Endometrial microvascular endothelial cells (primary cell): ENCODE data around the gene LYSMD2. TPM values are rescaled to one million over a fixed set of nuclear protein-coding genes. Genes with fewer than 3 reads are reported as not detected.

ENCODE experiments used
- in situ Hi-C: cut with HindIII; loops from 2 replicates; pipeline ENCODE4 v1.10.0; 2017; ENCODE audit warnings: low sequenced_read_pairs, low pct_unique_long_range_greater_than_20kb; ENCODE audit errors: inconsistent ontology term
- total RNA-seq: library from RNA; depleted of rRNA; stranded (reverse); fragments of >200 nt; gene quantifications from one replicate; pipeline ENCODE4 v1.2.3, GENCODE V29; 2015; ENCODE audit errors: inconsistent ontology term

LYSMD2 gene
- total RNA-seq, 1 donor from 2014 or later, result 13.6 TPM

DNA sequence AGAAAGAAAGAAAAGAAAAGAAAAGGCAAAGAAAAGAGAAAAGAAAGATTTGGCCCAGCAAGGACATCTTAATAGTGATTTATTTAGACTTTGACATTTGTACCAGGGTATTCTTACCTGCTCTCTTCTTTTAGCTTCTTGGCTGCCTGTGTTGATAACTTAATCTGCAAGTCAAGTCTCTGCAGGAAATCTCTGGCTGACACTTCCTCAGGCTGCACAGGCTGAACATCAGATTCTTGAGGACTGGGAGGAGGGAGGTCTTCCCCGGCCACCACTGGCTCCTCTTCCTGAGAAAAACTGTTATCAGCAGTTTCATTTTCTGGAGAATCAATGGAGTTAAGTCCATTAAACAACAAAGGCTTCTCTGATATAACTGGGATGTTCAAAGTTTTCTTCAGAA lies 12.8 kb downstream of the LYSMD2 start:
- in situ Hi-C loops, result no loop called here

DNA sequence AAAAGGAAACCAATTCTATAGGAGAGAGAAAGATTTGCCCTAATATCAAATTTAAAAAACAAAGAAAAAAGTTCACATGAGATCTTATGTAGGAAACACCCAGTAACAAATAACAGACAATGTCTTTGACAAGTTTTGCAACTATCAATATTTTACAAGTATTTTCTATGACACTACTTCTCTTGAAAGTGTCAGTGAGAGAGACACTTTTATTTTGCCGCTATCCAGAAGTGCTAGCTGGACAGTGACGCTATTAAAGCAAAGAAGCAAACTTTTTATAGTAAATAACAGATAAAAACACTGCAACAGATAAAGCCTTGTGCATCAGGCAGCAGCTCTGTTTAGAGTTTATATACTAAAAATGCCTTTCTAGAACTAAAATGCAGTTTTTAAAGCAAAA lies 13.3 kb downstream of the LYSMD2 start:
- in situ Hi-C loops, result no loop called here

DNA sequence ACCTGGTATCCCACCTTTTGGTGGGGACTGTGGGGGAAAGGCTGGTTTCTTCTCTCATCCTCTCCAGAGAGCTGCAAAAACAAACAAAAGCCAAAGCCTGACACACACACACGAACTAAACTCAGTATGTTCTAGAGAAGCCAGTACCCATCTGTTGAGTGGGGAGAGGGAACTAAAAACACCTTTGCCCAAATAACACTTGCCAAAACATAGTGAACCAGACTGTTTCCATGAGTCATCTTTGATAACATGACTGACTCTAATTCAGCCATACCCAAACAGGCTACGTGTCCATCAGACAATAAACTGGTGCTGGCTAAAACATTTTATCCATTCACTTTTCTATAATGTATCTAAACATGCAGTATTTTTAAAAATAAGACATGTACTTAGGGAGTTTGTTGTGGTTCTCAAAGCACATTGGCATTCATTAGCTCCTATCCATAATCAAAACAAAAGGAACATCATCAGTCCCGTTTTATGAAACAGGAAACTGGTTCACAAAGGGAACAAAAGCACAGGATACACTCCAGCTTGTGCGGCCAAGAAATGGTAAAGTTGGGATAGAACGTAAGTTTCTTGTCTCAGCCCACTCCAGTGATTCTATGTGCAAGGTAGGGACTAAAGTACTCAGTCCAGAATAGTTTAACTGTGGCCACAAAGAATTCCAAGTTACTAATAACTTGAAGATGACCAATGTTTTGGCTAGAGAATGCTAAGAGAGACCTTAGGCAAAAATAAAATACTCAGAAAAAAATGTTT lies 16.1 kb downstream of the LYSMD2 start:
- in situ Hi-C loops, result no loop called here

DNA sequence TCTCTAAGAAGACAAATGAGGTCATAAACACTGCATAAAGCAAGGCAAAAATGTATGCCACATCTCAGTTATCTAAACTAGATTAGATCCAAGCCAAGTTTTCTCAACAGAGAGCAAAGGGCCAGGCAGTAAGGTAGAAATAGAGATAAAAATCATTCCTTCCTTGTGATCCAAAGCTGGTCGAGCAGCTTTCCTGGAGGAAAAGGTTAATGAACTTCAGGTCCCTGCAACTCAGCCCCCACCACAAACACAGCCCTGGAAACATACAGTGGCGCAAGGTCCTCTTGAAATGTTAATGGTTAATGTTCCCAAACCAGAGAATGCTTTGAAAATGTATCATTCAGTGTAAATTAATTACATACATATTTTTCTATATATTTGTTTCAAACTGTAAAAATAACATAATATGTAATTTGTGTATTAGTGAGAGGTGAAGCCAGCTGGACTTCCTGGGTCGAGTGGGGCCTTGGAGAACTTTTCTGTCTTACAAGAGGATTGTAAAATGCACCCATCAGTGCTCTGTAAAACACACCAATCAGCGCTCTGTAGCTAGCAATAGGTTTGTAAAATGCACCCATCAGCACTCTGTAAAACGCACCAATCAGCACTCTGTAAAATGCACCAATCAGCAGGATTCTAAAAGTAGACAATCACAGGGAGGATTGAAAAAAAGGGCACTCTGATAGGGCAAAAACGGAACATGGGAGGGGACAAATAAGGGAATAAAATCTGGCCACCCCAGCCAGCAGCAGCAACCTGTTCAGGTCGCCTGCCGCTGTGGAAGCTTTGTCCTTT lies 17.1 kb downstream of the LYSMD2 start:
- in situ Hi-C loops, result no loop called here

DNA sequence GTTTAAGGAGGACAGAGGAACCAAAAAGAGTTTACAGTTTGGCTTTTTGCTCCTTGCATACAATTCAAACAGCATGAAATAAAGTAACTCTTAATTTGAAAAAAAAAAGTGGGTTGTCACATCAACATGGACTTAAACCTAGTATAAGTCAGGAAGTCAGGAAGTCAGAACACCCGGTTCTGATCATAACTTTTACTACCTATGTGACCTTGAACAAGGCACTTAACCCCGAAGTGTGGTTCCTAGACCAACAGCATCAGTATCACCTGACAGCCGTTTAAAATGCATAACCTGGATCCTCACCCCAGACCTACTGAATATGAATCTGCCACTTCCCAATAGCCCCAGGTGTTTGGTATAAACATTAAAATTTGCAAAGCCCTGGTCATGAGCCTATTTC lies 18.7 kb downstream of the LYSMD2 start:
- in situ Hi-C loops, result no loop called here

DNA sequence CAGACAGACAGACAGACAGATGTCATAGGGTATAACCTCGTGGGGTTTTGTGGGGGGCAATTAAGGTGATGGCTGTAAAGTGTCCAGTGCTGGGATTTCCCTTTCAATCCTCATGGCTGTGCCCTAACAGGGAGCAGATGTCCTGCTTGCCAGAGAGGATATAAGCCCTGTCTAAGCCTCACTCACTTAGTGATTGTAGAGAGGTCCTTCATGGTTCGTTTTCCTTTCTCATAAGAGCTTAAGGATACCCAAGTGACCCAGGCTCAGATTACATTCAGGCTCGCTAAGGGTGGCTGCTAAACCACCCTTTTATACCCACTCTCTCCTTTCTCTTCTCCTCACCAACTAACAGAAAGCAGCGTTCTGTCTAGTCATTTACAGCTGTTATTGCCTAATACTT lies 19.2 kb downstream of the LYSMD2 start:
- in situ Hi-C loops, result no loop called here

DNA sequence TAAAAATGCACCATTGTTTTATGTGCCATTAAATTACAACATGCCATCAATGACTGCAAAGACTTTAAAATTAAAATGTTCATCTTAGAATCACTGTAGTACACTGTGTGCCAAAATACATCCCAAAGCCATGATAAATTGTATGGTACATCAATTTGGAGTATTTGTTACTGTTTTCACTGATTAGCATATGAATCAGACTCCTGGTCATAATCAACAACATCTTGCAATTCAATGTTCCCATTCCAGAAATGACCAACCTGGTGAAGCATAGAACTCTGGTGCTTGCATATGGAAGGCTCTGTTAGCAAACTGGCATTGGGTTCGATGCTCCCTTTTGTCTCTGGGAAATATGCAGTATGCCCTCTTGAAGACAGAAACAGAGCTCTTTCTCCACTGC lies 22.5 kb downstream of the LYSMD2 start:
- in situ Hi-C loops, result no loop called here

DNA sequence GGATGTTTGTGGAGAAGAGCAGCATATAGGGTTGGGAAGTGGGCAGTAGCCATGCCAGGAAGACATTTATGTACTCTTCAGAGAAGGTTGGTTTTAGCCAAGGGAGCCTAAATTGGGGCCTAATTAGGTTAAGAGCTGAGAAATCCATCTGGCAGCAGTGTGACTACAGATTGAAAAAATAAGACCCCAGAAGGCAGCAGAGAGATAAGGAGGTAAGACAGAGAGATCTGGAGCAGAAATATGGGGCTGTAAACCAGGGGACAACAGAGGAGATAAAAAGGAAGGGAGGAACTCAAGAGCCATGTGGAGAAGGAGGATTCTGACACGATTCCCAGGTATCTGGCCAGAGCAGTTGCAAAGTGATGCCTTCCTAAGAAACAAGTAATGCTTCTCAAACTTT lies 23.3 kb downstream of the LYSMD2 start:
- in situ Hi-C loops, result no loop called here

DNA sequence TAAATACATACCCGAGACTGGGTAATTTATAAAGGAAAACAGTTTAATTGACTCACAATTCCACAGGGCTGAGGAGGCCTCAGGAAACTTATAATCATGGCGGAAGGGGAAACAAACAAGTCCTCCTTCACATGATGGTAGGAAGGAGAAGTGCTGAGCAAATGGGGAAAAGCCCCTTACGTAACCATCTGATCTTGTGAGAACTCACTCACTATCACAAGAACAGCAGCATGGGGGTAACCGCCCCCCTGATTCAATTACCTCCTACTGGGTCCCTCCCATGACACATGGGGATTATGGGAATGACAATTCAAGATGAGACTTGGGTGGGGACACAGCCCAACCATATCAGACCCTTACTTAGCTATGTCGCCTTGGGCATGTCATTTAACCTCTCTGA lies 28.4 kb downstream of the LYSMD2 start:
- in situ Hi-C loops, result no loop called here

DNA sequence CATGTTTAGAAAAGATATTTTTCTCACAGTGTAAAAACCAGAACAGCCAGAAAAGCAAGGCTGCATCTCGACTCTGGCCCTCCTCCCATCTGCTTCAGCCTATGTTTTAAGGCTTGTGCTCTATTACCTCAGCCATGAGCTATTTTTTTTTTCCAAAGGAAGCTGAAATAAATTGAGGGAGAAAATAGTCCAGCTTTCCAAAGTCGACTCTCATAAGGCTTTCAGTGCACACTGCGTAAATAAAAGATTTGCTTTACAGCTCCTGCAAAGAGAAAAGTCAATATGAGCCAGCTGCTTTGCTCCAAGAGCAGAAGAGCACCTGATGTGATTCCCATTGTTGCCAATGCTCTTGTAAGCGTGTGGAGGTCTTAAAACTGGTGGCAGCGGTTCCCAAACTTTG lies 29.4 kb downstream of the LYSMD2 start:
- in situ Hi-C loops, result no loop called here

DNA sequence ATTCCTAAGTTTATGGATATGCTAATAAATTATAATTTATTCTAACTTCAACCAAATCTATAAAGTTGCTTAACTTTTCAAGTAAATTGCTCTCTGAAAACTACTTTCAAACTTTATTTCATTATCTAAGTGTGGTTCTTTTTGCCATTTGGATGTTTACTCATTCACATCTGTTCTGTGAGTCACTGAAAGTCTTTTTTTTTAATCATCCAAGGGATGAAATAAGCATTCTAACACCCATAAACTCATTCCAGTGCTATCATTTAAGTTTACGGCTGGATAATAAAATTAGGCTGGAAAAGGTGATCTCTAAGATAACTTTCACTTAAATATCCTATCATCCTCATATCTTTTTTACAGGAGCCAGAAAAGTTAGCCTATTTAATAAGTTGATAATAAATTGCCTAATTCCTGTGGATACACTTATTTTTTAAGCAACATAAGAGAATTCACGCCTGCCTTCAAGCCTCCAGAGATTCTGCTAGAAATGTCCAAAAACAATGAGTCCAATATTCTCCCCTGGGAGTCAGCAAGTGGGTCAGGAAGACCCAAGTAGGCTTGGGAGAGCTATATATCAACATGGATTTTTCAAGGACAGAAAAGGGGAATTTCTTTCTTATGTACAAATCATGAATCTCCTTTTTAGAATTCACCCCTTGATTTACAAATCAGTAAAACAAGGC lies 30.4 kb downstream of the LYSMD2 start:
- in situ Hi-C loops, result no loop called here

DNA sequence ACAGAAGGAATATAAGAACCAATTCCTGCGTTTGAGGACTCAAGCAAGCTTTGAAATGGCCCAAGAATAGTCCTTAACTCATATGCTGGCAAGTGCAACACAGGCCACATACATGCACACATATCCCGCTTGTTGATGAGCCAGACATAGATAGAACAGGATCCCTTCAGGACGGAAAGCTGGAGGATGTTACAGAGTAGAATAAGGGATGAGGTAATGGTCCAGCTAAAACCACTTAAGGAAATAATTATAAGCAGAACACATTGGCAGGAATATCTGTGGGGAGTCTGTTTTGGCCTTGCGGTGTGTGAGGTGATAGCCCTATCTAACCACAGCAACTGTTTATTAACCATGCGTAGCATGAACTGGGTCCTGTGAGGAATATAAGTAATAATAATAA lies 31.2 kb downstream of the LYSMD2 start:
- in situ Hi-C loops, result no loop called here

DNA sequence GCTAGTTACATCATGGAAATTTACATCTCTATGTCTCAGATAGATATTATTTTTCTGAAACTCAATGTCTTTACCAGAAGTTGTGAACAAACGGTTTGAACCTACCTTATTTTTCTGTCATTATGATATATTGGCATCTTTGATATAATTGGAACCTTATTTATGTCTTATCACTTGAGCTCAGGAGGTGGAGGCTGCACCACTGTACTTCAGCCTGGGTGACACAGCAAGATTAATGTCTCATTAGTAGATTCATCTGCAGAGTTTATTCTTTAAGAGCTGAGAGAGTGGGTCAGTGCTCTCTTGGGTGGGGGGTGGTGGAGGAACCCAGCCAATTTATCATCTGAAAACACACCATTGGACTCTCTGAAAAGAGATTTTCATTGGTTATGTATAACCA lies 34.7 kb downstream of the LYSMD2 start:
- in situ Hi-C loops, result no loop called here

DNA sequence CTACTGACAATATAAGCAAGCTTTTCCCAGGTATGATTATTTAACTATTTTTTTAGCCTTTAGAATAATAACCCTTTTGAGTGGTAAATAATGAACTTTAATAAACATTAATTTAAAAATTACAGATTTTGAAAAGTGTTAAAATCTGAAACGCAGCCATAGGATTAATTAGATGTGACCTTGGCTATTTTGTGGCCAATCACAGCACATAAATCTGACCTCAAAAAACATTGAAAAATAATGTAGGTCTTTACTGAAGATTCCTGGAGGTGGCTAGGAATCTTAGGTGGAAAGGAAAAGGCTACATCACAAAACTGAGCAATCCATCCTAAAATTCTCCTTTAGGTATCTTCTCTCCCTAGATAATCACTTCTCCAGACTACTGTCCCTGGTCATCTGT lies 38.1 kb downstream of the LYSMD2 start:
- in situ Hi-C loops, result no loop called here

DNA sequence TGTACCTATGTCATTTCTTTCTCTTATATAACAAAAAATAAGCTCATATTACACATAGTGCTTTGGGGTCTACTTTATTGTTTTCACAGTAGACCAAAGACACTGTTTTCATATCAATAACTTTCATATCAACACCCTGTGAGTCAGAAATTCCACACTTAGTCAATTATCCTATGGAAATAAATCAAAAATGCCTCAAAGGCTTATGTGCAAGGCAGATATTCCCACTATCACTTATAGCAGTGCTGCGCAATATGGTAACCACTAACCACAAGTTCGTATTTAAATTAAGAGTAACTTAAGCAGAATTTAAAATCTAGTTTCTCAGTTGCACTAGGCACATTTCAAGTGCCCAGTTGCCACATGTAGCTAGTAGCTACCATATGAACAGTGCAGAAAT lies 40.3 kb downstream of the LYSMD2 start:
- in situ Hi-C loops, result no loop called here

DNA sequence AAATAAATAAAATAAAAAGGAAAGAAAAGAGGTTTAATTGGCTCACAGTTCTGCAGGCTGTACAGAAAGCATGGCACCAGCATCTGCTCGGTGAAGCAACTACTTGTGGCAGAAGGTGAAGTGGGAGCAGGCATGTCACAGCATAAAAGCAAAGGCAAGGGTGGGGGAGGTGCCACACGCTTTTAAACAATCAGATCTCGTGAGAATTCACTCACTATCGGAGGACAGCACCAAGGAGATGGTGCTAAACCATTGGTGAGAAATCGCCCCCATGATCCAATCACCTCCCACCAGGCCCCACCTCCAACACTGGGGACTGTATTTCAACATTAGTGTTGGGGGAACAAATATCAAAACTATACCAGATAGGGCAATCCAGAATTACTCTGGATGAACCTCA lies 40.9 kb downstream of the LYSMD2 start:
- in situ Hi-C loops, result no loop called here

DNA sequence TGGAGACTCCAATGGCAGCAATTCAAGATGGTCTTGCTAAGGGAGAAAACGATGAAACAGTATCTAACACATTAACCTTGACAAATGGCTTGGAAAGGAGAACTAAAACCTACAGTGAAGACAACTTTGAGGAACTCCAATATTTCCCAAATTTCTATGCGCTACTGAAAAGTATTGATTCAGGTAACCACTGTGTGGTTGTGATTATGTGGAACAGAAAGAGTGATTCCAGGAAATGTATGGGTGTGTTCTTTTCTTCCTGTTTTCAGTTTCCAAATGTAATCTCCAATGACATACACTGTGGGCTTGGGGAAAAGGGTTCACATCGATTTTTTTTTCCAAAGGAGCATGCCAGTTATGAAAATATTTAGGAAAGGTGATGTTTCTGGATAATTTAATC lies 45.3 kb downstream of the LYSMD2 start:
- in situ Hi-C loops, result no loop called here

DNA sequence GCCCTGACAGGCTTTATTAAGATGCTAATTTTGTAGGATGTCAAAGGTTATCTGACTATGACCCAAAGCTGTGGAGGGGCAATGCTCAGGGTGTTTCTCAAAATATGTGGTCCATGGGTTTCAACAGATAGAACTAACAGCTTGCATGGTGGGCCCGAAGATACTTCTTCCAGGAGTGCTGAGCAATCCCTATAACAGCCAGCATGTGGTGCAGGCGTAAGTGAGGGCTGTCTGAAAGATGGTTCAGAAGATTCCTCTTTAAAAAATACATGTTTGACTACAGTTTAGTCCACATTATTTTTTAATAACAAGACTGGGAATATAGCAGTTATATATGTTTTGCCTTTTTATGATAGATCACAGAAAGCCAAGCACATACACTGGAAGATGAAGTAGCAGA lies 48.6 kb downstream of the LYSMD2 start:
- in situ Hi-C loops, result no loop called here

DNA sequence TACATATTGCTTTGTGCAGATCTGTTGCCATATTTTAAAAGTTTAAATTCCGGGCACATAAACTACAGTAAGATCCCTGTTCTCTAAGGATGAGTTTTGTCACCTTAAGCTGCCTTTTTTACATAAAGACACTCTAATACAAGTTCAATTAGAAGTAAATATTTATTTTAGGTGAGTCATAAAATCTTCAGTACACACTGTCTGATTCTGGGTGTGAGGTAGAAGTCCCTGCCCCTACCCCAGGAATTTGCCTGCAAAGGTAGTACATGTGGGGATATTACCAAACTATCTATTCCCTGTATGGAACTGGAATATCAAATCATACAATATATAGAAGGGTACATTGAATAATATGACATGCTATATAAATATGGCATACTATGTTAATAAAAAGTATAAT lies 49.9 kb downstream of the LYSMD2 start:
- in situ Hi-C loops, result no loop called here
